DMS114 treated with DMSO at 0.1 percent for 48 hours (cell line): ENCODE data around the gene COL13A1.

Source experiments
- DNase-seq: peaks from one replicate; lab custom pipeline; 2025; ENCODE audit not compliant: unreplicated experiment; lab: John Stamatoyannopoulos, UW

Gene COL13A1

GRCh38 chr10:69801434-69802315, at the start of gene COL13A1:
TSS of gene COL13A1 (plus strand) at chr10:69801906. CDS start at chr10:69802424, 518 bp downstream.
- peak; percentile 12 for DNase-seq

GRCh38 chr10:69752479-69752878, 49.2 kb upstream of the COL13A1 start:
- DNase-seq: no peak

GRCh38 chr10:69756279-69756678, 45.4 kb upstream of the COL13A1 start:
- DNase-seq: no peak

- DNase-seq: no peak
Observed at GRCh38 chr10:69757206-69757552, 44.5 kb upstream of the COL13A1 start.

GRCh38 chr10:69757553-69758309, 44.0 kb upstream of the COL13A1 start:
- no peak for DNase-seq

GRCh38 chr10:69758310-69758728, 43.4 kb upstream of the COL13A1 start:
- no peak for DNase-seq

- no peak for DNase-seq
Observed at GRCh38 chr10:69759641-69760040, 42.1 kb upstream of the COL13A1 start.

GRCh38 chr10:69760072-69760471, 41.6 kb upstream of the COL13A1 start:
- DNase-seq: no peak

- DNase-seq: no peak
Observed at GRCh38 chr10:69761320-69761719, 40.4 kb upstream of the COL13A1 start.

- no peak for DNase-seq
Observed at GRCh38 chr10:69766161-69766910, 35.4 kb upstream of the COL13A1 start.

- DNase-seq: no peak
Observed at GRCh38 chr10:69767793-69768192, 33.9 kb upstream of the COL13A1 start.

GRCh38 chr10:69768386-69768785, 33.3 kb upstream of the COL13A1 start:
- DNase-seq: no peak

GRCh38 chr10:69769395-69769992, 32.2 kb upstream of the COL13A1 start:
- no peak for DNase-seq

GRCh38 chr10:69772933-69773704, 28.6 kb upstream of the COL13A1 start:
- DNase-seq: no peak

- no peak for DNase-seq
Observed at GRCh38 chr10:69774596-69774995, 27.1 kb upstream of the COL13A1 start.

GRCh38 chr10:69780077-69780476, 21.6 kb upstream of the COL13A1 start:
- no peak for DNase-seq

- no peak for DNase-seq
Observed at GRCh38 chr10:69781576-69781975, 20.1 kb upstream of the COL13A1 start.

- DNase-seq: no peak
Observed at GRCh38 chr10:69783515-69783914, 18.2 kb upstream of the COL13A1 start.

- peak; percentile 33 for DNase-seq
Observed at GRCh38 chr10:69786791-69787190, 14.9 kb upstream of the COL13A1 start.

GRCh38 chr10:69787681-69788080, 14.0 kb upstream of the COL13A1 start:
- no peak for DNase-seq
